ENCODE measurements around the gene ABTB1.

ABTB1 gene

DNA sequence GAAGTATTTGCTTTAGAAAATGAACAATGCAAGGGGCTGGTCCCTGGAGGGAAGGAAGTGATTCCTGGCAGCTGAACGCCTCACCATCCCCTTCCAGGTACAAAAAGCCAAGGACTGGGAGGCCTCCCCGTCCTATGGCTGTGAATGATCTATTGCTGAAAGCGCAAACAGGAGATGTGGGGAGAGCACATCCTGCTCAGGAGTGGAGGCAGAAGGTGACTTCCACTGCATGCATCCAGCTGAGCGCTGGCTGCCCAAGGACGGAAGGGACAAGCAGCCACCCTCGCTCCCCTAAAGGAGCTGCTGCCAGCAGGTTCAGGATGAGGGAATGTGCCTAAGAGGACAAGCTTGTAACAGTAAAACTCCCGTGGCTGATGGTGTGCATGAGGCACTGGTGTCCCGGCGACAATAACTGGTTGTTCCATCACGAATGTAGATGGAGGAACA, 41.4 kb downstream of the ABTB1 start:
- H3K9ac ChIP-seq (ENCODE audit: low read length): no peak overlapping the region
- TF ChIP-seq, protein P1, sequence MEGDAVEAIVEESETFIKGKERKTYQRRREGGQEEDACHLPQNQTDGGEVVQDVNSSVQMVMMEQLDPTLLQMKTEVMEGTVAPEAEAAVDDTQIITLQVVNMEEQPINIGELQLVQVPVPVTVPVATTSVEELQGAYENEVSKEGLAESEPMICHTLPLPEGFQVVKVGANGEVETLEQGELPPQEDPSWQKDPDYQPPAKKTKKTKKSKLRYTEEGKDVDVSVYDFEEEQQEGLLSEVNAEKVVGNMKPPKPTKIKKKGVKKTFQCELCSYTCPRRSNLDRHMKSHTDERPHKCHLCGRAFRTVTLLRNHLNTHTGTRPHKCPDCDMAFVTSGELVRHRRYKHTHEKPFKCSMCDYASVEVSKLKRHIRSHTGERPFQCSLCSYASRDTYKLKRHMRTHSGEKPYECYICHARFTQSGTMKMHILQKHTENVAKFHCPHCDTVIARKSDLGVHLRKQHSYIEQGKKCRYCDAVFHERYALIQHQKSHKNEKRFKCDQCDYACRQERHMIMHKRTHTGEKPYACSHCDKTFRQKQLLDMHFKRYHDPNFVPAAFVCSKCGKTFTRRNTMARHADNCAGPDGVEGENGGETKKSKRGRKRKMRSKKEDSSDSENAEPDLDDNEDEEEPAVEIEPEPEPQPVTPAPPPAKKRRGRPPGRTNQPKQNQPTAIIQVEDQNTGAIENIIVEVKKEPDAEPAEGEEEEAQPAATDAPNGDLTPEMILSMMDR (IDR thresholded peaks at IDR 0.05; ENCODE audit: low read depth, low read length): no peak
- TF ChIP-seq EZH2phosphoT487 (IDR thresholded peaks at IDR 0.05; ENCODE audit: low read depth): no peak
- no peak overlapping the region for H3K4me2 ChIP-seq (ENCODE audit: low read length)
- no peaks in the 10 kb centered on the region for H3K4me1 ChIP-seq (ENCODE audit: low read length)
- no peak overlapping the region for H2AFZ ChIP-seq (ENCODE audit: low read depth, low read length)
- no peaks in the 10 kb centered on the region for H3K9me3 ChIP-seq (ENCODE audit: insufficient read depth, low read length)
- H3K36me3 ChIP-seq (replicated peaks; ENCODE audit: low read depth, low read length): peaks cover 58% of the 10 kb centered on the region
- no peak overlapping the region for H3K4me3 ChIP-seq (ENCODE audit: low read length)
- H3K27ac ChIP-seq (ENCODE audit: low read length): no peak overlapping the region
- H3K79me2 ChIP-seq (ENCODE audit: low read length): no peaks in the 10 kb centered on the region; the same call in 1 of the 2 replicates
- H3K27me3 ChIP-seq (ENCODE audit: low read depth, low read length): no peaks in the 10 kb centered on the region
- no peaks in the 10 kb centered on the region for H4K20me1 ChIP-seq (ENCODE audit: insufficient read depth, low read length)

DNA sequence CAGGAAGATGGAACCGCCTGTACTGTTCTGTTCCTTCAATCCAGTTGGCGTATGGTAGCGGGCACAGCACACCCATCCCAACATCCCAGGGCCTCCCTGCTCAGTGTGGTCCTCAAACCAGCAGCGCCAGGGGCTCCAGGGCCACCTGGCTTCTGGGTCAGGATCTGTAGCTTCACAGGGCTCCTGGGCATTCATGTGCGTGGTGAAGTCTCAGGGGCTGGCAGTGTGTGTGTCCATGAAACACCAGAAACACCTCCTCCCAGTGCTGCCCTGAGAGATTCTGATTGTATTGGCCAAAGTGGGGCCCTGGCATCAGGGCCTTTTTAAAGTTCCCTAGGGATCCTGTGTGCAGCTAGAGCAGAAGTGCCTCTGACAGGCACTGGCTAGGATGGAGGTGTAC, 42.1 kb downstream of the ABTB1 start:
- Histone ChIP-seq H4K20me1 (ENCODE audit: insufficient read depth, low read length) (no peaks in the 10 kb centered on the region), H3K9ac (ENCODE audit: low read length) (no peak overlapping the region), H3K27ac (ENCODE audit: low read length) (no peak overlapping the region), H3K36me3 (replicated peaks; ENCODE audit: low read depth, low read length) (peaks cover 59% of the 10 kb centered on the region), H2AFZ (ENCODE audit: low read depth, low read length) (no peak overlapping the region), H3K79me2 (ENCODE audit: low read length) (peaks cover 4% of the 10 kb centered on the region; the same call in 1 of the 2 replicates), H3K4me1 (ENCODE audit: low read length) (no peaks in the 10 kb centered on the region), H3K4me2 (ENCODE audit: low read length) (no peak overlapping the region), H3K27me3 (ENCODE audit: low read depth, low read length) (no peaks in the 10 kb centered on the region), H3K9me3 (ENCODE audit: insufficient read depth, low read length) (no peaks in the 10 kb centered on the region), H3K4me3 (ENCODE audit: low read length) (no peak overlapping the region)
- TF ChIP-seq, protein P1 (IDR thresholded peaks at IDR 0.05; ENCODE audit: low read depth, low read length): no peak
- no peak for TF ChIP-seq EZH2phosphoT487 (IDR thresholded peaks at IDR 0.05; ENCODE audit: low read depth)

DNA sequence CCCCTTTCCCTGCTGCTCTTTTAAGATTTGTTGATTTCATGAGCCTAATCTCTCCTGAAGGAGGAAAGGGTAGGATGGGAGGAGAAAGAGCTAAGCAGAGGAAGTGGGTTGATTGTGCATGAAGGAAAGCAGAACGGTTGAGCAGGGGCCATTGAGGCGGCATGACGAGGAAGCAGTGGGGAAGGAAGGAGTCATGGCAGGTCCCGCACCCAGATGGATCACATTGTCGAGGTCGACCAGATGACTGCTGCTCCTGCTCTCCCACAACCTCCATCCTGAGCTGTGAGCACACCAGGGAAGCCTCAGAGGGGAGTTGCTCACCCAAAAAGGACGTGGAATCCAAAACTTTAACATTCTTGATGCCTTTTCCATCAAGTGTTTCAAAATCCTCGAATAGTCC, 42.8 kb downstream of the ABTB1 start:
- H3K4me2 ChIP-seq (ENCODE audit: low read length): no peak overlapping the region
- TF ChIP-seq, protein P1 (IDR thresholded peaks at IDR 0.05; ENCODE audit: low read depth, low read length): no peak
- no peak for TF ChIP-seq EZH2phosphoT487 (IDR thresholded peaks at IDR 0.05; ENCODE audit: low read depth)
- H2AFZ ChIP-seq (ENCODE audit: low read depth, low read length): no peak overlapping the region
- no peaks in the 10 kb centered on the region for H3K9me3 ChIP-seq (ENCODE audit: insufficient read depth, low read length)
- no peaks in the 10 kb centered on the region for H3K27me3 ChIP-seq (ENCODE audit: low read depth, low read length)
- H3K4me3 ChIP-seq (ENCODE audit: low read length): no peak overlapping the region
- H3K36me3 ChIP-seq (replicated peaks; ENCODE audit: low read depth, low read length): peaks cover 55% of the 10 kb centered on the region
- H3K9ac ChIP-seq (ENCODE audit: low read length): no peak overlapping the region
- peaks cover 9% of the 10 kb centered on the region; the same call in 1 of the 2 replicates for H3K79me2 ChIP-seq (ENCODE audit: low read length)
- H4K20me1 ChIP-seq (ENCODE audit: insufficient read depth, low read length): no peaks in the 10 kb centered on the region
- no peaks in the 10 kb centered on the region for H3K4me1 ChIP-seq (ENCODE audit: low read length)
- H3K27ac ChIP-seq (ENCODE audit: low read length): no peak overlapping the region

DNA sequence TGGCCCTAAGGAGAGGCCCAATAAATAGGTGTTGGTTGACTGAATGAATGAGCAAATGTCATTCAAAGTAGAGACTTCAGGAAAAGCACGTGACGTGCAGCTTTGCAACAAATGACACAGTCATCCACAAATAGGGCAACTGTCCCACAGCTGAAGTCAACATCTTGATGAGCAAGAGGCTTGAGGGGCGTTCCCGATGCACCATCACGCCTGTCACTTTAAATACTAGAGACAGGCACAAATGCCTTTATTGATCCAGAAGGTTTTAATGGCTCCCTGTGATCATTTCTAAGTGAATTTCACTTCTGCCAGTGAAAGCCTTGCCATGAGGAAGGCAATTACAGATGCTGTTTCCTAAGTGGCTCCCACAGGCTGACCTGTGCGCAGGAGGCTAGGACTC, 43.6 kb downstream of the ABTB1 start:
- Histone ChIP-seq H4K20me1 (ENCODE audit: insufficient read depth, low read length) (no peaks in the 10 kb centered on the region), H3K36me3 (replicated peaks; ENCODE audit: low read depth, low read length) (peaks cover 55% of the 10 kb centered on the region), H3K27ac (ENCODE audit: low read length) (no peak overlapping the region), H3K9ac (ENCODE audit: low read length) (no peak overlapping the region), H3K4me3 (ENCODE audit: low read length) (no peak overlapping the region), H3K4me1 (ENCODE audit: low read length) (no peaks in the 10 kb centered on the region), H3K79me2 (ENCODE audit: low read length) (peaks cover 9% of the 10 kb centered on the region; the same call in 1 of the 2 replicates), H2AFZ (ENCODE audit: low read depth, low read length) (no peak overlapping the region), H3K27me3 (ENCODE audit: low read depth, low read length) (no peaks in the 10 kb centered on the region), H3K9me3 (ENCODE audit: insufficient read depth, low read length) (no peaks in the 10 kb centered on the region), H3K4me2 (ENCODE audit: low read length) (no peak overlapping the region)
- no peak for TF ChIP-seq EZH2phosphoT487 (IDR thresholded peaks at IDR 0.05; ENCODE audit: low read depth)
- TF ChIP-seq, protein P1 (IDR thresholded peaks at IDR 0.05; ENCODE audit: low read depth, low read length): no peak

Data from OCI-LY3 (cell line).